Fibroblast of skin of abdomen (primary cell): ENCODE data around the gene PRPH.
"Not testable (repeated sequence)": the region's sequence is repeated elsewhere in the genome, so short reads cannot be mapped to it uniquely, and the experiment has no call there.

Experiments
- DNase-seq: peaks from one replicate; pipeline ENCODE4 v3.0.0-alpha.2; 2013

The PRPH gene

GRCh38 chr12:49276304-49277290 lies 18.4 kb upstream of the PRPH start:
- no peak for DNase-seq

- no peak for DNase-seq
Observed at GRCh38 chr12:49277466-49277865, 17.5 kb upstream of the PRPH start.

GRCh38 chr12:49279706-49280159 lies 15.2 kb upstream of the PRPH start:
- DNase-seq, result no peak

DNA sequence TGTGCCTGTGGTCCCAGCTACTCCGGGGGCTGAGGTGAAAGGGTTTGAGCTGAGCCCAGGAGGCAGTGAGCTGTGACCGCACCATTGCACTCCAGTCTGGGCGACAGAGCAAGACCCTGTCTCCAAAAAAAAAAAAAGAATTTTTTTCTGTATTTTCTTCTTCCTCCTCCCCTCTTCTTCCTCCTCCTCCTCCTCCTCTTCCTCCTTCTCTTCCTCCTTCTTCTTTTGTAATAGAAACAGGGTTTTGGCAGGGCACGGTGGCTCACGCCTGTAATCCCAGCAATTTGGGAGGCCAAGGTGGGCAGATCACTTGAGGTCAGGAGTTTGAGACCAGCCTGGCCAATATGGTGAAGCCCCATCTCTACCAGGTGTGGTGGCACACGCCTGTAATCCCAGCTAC lies 14.4 kb upstream of the PRPH start:
- DNase-seq, result not testable (repeated sequence)

GRCh38 chr12:49282302-49282701 lies 12.6 kb upstream of the PRPH start:
- no peak for DNase-seq

GRCh38 chr12:49282740-49283375 lies 12.1 kb upstream of the PRPH start:
- DNase-seq, result not testable (repeated sequence)

- DNase-seq, result no peak
Observed at GRCh38 chr12:49283541-49284429, 11.2 kb upstream of the PRPH start.

GRCh38 chr12:49284672-49285071 lies 10.3 kb upstream of the PRPH start:
- DNase-seq, result no peak

DNA sequence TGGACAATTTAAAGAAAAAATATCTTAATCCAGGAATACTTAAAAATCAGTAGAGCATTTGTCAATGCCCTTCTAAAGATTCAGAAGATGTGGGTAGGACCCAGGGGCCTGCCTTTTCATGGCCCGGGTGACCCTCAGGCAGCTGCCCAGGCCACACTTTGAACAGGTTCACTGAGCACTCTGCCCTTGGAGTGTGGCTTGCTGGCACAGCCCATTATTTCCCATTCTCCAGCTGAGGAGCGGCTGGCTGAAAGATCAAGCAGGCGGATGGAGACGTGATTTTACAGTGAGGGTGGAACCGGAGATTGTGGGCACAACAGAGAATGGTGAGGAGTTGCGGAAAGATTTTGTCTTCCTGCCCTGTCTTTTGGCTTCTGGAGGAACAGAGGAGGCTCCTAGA lies 7.1 kb upstream of the PRPH start:
- no peak for DNase-seq

DNA sequence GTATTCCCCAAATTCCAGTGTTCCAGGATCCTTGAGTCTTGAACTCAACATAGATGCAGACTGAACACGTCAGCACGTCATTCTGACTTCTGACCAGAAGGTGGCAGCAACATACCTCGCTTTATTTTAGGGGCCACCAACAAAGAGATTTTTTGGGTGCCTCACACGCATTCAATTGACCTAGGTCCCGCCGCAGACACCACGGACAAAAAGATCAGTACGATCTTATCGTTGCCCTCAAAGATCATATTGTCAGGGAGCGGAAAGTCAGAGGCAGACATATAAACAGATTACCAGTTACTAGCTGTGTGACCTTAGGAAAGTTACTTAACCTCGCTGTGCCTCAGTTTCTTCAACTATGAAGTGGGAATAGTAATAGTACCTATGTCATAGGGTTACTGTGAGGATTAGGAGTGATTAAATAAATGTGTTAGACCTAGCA lies 6.5 kb upstream of the PRPH start:
- peak; percentile 46 for DNase-seq

DNA sequence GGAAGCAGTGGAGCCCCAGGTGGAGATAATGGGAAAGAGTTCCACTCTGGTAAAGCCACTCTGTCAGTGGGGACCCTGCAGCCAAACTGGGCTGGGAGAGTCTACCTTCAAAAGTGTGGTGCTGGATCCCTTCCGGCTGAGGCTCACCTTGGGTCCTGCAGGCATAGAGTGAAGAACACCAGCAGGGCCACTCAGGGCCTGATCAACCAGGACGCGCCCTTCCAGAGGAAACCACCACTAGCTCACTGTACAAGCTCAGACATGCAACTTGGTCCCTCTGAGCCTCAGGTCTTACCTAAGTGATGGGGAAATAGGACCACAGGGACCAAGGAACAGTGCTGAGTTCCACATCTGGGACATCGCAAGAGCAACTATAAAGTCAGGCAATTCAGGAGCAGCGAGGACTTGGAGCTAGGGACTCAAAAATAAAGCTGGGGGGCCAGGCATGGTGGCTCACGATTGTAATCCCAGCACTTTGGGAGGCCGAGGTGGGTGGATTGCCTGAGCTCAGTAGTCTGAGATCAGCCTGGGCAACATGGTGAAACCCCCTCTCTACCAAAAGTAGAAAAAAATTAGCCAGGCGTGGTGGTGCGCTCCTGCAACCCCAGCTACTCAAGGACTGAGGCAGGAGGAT lies 5.9 kb upstream of the PRPH start:
- DNase-seq, result no peak

DNA sequence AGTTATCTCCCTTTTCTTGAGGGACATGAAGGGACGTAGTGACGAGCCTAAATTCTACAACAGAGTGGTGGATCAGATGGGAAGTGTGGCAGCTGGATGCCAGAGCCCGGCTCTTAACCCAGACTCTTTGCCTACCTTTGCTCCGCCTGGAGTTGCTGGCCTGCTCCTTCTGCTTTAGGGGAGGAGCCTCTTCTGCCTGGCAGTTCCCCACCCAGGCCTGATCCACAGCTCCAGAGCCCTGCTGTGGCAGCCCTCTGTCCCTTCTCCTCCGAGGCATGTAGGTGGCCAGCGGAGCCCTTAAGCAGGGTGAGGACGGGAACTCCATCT lies 2.3 kb upstream of the PRPH start:
- no peak for DNase-seq

DNA sequence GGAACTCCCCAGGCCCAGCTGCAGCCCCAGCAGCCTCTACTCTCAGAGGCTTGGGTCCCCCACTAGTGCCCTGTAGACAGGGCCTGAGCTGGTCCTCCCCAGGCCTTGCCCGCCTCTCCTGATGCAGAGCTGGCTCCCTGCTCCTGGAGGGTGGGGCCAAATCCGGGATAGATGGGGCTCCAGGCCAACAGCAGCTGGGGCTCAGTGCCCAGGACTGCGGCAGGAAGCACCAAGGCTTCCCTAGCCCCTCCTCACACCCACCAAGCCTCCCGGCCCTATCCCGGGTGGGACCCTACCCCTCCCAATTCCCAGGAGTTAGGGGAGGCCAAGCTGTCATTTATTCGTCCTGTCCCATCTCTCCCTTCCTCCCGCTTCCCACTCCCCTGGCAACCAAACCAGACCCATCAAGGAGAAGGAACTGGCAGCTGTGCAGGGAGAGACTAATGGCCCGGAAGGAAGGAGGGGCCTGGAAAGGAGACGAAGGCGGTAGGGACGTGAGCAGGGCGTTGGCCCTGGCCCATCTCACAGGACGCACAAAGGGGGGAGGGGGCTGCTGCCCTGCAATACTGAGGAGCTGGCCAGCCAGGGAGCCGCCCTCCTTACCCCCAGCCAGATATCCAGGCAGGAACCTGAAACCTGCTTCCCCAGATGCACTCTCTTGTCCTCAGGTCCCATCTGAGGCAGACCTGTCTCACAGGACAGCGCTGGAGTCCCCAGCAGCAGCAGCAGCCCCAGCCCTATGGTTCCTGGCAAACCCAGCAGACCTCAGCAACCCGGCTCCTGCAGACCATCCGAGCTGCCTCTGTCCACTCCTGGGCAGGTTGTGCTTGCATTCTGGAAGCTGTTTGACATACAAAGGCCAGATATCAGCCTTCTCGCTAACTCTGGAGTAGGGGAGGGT lies 1.6 kb upstream of the PRPH start:
- no peak for DNase-seq

- DNase-seq, result no peak
Observed at GRCh38 chr12:49294086-49294803, 702 bp upstream of the PRPH start.

- DNase-seq, result no peak
Observed at GRCh38 chr12:49294804-49295081, 204 bp upstream of the PRPH start.

- no peak for DNase-seq
Observed at GRCh38 chr12:49296034-49296835, 1.3 kb downstream of the PRPH start.

DNA sequence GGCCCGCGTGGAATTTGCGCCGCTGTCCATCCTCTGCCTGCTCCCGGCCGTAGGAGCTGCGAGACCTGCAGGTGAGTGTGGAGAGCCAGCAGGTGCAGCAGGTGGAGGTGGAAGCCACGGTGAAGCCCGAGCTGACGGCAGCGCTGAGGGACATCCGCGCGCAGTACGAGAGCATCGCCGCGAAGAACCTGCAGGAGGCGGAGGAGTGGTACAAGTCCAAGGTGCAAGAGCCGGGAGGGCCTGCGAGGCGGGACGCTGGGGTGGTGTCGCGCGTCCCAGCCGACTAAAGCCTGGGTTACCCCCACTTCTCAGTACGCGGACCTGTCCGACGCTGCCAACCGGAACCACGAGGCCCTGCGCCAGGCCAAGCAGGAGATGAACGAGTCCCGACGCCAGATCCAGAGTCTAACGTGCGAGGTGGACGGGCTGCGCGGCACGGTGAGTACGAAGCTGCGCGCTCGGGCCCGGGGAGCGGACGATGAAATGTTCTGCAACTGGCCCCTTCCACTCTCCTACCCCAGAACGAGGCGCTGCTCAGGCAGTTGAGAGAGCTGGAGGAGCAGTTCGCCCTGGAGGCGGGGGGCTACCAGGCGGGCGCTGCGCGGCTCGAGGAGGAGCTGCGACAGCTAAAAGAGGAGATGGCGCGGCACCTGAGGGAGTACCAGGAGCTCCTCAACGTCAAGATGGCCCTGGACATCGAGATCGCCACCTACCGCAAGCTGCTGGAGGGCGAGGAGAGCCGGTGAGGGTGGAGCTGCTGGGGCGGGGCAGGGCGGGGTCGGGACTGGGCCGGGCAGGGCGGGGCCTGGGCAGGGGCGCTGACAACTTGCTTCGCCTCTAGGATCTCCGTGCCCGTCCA lies 2.1 kb downstream of the PRPH start:
- no peak for DNase-seq

DNA sequence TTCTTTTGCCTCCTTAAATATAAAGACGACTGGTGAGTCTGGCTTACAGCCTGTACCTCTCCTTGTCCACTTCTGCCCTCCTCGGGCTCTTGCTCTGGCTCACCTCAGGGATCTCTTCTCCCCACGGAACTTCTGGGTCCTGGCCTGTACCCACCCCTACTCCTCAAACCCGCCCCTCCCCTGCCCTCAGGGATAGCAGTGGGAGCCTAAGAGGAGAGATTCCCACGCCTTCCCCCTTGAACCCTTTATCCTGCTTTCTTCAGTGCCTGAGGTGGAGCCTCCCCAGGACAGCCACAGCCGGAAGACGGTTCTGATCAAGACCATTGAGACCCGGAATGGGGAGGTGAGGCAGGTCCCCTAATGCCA lies 2.7 kb downstream of the PRPH start:
- no peak for DNase-seq

GRCh38 chr12:49298160-49298559 lies 3.2 kb downstream of the PRPH start:
- no peak for DNase-seq
